ENCODE data around the gene SCN2A.
"Not testable (repeated sequence)": the region's sequence is repeated elsewhere in the genome, so short reads cannot be mapped to it uniquely, and the experiment has no call there.

SCN2A gene

DNA sequence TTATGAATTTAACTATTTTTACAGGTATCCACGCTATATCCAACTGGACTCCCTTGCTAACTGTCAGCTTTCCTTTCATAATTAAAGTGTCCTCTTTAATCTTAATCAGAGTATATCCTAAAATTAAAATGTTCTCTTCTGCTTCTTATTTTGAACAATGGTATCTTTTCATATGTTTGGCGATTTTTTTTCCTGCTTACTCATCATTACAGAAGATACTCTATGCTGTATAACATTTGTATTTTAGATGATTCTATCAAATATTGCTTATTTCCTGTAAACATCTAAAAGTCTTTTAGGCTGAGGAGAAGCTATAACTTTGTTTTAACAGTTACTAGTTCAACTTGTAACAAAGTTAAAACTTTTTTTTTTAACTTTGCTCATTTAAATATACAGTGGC lies 17.4 kb downstream of the SCN2A start:
- DNase-seq: no peak

GRCh38 chr2:165260347-165260746 lies 21.1 kb downstream of the SCN2A start:
- DNase-seq: not testable (repeated sequence)

- DNase-seq: no peak
These were observed 29.5 kb downstream of the SCN2A start for GRCh38 chr2:165268754-165269153.

- no peak for DNase-seq
These were observed 34.0 kb downstream of the SCN2A start for GRCh38 chr2:165273176-165273575.

DNA sequence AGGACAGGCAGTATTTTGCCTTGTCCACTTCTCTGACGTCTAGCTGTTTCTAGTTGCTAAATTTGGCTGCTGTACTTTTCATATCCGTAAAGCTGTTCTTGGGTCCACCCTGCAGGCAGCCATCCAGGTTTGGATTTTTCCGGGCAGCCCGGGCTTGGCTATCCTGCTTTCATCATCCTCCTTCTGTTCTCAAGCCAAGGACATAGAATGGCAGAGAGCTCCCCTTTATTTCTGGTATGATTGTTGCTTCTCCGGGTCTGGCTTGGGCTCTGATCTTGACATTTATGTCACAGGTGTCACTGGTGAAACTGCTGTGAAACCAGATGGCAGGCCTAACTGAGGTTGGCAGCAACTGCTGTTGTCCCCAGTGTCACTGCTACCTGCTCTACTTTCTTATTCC lies 35.5 kb downstream of the SCN2A start:
- DNase-seq: no peak

DNA sequence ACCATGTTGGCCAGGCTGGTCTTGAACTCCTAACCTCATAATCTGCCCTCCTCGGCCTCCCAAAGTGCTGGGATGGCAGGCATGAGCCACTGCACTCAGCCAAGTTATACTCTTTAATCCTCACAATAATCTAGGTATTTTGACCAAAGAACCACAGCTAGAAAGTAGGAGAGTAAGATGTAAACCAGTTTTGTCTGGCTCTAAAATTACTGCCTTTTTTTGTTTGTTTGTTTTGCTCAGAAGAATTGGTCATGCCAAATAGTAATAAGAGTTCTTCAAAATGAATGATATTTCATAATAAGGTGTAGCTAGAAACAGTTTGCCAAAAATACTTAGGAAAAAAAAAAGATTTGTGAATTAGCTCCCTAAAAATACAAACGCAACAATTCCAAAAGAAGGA lies 36.7 kb downstream of the SCN2A start:
- no peak for DNase-seq

DNA sequence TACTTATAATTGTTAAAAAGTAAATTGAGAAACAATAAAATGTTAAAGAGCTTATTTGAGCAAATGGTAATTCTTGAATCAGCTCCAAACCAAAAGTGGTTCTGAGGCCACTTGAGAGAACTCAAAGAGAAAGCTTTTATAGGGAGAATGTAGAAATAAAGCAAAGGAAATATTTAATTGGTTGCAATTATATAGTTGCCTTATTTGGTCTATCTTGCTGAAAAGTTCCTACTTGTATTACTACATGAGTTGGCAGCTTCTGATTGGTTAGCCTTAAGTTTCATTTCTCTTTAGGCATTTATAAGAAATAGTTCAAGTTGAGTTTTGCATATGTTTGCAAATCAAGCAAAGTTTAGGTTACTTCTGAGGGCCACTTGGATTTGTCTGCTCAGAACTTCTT lies 38.1 kb downstream of the SCN2A start:
- no peak for DNase-seq

DNA sequence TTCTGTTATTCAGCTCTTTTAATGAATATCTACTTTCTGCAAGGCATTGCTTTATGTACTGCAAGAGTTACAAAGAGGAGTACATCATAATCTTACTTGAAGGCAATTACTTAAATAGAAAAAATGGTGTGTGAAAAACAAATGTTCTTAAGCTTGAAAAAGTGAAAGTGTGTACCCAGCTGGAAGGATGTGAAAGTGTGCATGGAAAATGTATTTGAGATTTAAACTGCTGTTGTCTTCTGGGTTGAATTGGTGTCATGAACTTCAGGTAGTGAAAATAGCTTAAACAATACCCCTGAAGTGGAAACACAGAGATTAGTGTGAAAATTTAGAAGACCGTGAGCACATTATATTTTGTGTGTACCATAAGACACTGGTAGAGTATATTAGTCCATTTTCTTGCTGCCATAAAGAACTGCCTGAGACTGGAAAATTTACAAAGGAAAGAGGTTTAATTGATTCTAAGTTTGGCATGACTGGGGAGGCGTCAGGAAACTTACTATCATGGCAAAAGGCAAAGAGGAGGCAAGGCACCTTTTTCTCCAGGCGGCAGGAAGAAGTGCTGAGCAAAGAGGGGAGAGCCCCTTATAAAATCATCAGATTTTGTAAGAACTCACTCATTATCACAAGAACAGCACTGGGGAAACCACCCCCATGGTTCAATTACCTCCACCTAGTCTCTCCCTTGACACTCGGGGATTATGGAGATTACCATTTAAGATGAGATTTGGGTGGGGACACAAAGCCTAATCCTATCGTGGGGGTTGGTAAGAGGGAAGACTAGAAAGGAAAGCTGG lies 38.8 kb downstream of the SCN2A start:
- no peak for DNase-seq

DNA sequence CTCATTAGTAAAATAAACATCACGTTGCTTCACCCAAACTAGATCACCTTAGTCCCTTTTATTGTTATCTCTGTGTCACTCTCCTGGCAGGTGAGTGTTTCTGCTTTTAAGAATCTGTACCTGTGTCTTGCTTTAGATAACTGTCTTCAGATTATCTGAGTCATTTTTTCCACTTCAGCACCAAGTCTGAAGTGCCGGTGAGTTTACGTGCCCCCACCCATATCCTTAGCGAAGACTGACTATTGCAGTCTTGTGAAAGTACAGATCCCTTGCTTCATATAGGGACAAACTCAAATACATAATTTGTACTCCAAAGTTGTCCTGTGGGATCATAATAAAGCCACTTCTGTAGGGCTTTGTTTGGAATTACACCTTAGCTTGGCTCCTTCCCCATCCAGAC lies 41.1 kb downstream of the SCN2A start:
- DNase-seq: no peak

DNA sequence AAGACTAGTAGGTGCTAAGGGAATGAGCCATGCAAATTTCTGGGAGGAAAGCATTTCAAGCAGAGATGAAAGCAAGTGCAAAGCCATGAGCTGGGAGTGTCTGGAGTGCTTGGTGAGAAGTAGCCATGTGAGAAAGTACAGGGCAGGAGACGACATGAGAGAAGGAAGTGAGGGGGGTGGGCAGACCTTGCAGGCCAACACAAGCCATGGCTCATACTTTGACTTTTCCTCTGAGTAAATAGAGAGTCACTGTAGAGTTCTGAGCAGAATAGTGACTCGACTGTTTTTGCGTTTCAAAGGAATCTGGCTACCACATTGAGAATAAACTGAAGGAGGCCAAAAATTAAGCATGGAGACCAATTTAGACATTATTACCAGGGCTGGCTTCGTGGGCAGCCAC lies 42.2 kb downstream of the SCN2A start:
- DNase-seq: no peak

- no peak for DNase-seq
These were observed 44.1 kb downstream of the SCN2A start for GRCh38 chr2:165283342-165283741.

- no peak for DNase-seq
These were observed 48.0 kb downstream of the SCN2A start for GRCh38 chr2:165287094-165287778.

DNA sequence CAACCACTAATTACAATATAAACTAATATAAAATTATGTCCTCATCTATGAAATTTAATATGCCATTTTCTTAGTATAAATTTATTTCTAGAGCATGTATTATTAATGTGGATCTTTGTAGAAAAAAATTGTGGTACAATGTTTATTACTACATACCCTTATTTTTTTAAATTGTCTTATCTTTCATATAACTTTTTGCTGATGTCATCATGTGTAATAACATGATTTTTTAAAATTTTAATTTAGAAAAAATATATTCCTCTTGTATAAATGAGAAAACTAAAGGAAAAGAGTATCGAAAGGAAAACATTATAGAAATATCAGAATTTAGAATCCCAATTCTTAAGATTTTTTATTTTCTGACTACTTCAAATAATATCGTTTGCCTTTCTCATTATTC lies 49.9 kb downstream of the SCN2A start:
- DNase-seq: no peak

DNA sequence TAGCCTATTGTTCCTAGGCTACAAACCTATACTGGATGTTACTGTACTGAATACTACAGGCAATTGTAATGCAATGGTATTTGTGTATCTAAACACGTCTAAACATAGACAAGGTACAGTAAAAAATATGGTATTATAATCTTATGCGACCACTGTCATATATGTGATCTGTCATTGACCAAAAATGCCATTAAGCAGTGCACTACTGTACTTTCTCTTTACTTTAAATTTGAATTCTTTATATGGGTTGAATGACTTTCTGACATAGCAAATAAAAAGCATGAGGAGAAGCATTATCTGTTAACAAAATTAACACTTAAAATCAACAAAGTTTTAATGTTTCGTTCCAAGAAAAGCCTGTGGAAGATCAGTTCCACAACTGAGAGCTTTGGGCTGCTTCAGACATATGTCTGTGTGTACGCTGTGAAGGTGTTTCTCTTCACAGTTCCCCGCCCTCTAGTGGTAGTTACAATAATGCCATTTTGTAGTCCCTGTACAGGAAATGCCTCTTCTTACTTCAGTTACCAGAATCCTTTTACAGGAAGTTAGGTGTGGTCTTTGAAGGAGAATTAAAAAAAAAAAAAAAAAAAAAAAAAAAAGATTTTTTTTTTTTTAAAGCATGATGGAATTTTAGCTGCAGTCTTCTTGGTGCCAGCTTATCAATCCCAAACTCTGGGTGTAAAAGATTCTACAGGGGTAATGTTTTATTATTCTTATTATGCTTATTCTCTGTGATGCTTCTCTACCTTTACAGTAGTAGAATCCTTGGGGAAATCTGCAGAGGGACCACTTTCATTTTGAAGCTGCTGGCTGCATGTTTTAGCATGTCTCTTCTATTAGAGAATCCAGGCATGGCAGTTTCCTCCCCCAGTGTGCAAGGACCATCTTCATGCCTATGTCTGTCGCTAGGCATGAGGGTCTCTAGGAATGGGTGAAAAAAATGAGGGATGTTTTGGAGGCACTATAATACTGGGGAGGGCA lies 54.5 kb downstream of the SCN2A start:
- peak; percentile 67 for DNase-seq

DNA sequence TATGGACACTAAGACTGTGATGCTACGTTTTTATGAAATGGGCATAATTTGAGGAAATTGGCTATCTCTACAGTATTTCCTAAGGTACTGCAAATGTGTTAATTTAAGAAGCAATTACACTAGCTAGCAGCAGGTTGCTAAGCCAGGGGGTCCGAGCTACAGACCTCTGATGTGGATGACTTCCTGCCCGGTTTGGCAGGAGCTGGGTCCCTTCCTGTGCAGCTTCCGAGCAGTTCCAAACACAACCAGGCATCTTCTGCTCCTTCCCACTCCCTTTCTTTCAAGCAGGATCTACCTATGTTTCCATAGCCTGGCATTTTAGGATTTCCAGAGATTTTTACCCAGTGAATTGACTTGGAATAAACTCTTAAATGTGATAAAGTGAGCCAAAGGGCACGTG lies 55.7 kb downstream of the SCN2A start:
- DNase-seq: no peak

DNA sequence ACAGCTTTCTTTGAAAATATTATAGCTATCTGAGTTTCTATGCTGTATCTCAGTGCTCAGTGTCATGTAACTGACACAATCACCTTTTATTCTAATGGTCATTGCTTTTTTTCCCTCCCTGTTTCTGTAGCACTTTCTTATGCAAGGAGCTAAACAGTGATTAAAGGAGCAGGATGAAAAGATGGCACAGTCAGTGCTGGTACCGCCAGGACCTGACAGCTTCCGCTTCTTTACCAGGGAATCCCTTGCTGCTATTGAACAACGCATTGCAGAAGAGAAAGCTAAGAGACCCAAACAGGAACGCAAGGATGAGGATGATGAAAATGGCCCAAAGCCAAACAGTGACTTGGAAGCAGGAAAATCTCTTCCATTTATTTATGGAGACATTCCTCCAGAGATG lies 56.4 kb downstream of the SCN2A start:
- no peak for DNase-seq

DNA sequence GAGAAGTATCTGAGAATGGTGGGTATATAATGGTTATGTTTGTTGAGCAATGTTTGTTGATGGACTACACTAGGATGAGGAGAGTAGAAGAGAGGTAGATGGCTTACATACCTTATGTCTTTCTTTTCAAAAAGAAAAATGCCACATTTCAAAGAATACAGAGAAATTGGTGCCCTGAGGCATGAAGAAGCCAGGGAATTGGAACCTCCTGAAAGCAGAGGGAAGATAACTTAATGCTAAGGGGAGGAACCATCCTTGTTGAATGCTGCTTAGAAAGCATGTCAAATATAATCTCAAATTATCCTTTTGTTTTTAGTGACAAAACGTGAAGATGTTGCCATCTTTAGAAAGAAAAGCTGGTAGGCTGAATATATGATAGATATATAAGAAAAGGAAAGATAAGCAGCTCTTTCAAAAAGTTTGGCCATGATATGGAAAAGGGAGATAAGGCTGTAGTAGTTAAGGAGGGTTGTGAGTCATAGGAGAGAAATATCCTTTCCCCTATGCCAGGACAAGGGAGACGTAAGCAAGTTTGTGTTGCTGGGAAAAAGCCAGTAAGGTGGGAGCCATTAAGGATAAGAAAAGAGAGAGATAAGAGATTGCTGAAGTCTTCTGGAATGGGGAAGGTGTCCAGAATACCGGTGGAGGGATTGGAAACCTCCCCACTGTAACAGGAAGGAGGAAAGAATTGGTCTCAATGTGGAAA lies 66.3 kb downstream of the SCN2A start:
- no peak for DNase-seq

GRCh38 chr2:165307317-165307716 lies 68.1 kb downstream of the SCN2A start:
- no peak for DNase-seq

DNA sequence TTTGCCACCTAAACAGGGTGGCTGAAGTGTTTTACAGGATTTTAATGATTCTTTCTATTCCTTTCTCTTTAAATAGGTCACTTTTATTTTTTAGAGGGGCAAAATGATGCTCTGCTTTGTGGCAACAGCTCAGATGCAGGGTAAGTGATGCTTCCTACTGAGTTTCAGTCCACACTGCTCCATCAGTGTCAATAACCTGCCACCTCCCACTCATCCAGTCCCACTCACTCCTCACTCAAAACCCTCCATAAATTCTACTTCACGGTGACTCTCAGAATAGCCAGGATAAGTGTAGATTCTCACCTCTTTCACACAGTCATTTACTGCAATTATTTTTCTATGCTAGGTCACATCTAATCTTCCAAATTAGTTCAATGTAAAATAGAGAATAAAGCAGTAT lies 72.7 kb downstream of the SCN2A start:
- DNase-seq: no peak

DNA sequence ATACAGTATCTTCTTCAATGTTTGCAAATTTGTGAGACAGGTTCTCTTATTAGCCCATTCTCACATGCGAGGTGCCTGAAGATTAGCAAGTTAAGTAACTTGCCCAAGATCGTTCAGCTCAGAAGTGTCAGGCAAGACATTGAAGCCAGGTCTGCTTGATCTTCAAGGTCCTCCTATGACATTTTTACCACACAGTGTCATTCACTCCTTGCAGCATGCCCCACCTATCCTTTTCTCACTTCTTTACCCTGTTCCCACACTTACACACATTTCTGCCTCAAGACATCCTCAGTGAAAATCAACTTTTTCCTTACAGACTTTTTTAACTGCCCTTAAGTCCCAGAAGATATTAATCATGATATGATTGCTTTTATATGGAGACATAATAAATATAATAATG lies 73.8 kb downstream of the SCN2A start:
- DNase-seq: no peak

GRCh38 chr2:165313509-165313908 lies 74.3 kb downstream of the SCN2A start:
- DNase-seq: no peak

DNA sequence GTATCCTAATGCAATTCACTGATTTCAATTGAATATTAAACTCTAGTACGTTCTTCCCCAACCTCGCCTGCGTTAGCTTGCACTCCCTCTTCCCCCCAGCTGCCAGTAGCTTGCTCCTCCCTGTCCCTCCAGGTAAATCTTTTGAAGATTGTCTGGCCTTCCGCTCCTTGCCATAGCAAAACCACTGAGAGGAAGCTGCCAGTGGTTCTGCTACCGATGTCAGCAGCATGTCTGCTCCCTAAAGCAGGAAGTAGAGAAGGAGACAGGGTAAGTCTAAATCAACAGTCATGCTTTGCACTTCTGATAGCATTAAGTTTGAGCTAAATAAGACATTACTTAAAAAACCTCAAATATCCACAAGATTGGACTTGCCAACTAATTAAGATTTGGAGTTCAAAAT lies 89.1 kb downstream of the SCN2A start:
- DNase-seq: no peak

DNA sequence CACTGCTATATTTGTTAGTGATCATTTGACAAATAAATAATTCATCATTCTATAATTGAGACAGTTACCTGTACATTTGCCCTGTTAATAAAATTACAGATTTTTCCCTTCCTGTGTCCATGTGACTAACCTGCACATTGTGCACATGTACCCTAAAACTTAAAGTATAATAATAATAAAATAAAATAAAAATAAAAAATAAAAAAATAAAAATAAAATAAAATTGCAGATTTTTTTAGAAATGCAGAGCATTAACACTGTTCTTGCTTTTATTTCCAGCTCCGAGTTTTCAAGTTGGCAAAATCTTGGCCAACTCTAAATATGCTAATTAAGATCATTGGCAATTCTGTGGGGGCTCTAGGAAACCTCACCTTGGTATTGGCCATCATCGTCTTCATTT lies 105.1 kb downstream of the SCN2A start:
- not testable (repeated sequence) for DNase-seq
